OCI-LY1 (cell line): ENCODE data around the gene TMEM11.

Source experiments
- EZH2 ChIP-seq: fragments of 200-600 bp; sonication (generic), shearing (Covaris generic); IDR thresholded peaks from 2 replicates; pipeline ENCODE4 v1.8.0; 2017; ENCODE audit warnings: borderline replicate concordance, mixed run types, mild to moderate bottlenecking, antibody characterized with exemption, low read length, moderate library complexity, mixed read lengths
- TF ChIP-seq, protein P1 (sequence below): fragments of 200-600 bp; sonication (generic), shearing (Covaris generic); IDR thresholded peaks from 2 replicates; pipeline ENCODE4 v1.5.1; 2017; ENCODE audit warnings: mild to moderate bottlenecking, antibody characterized with exemption, low read length, moderate library complexity, mixed read lengths

DNA sequence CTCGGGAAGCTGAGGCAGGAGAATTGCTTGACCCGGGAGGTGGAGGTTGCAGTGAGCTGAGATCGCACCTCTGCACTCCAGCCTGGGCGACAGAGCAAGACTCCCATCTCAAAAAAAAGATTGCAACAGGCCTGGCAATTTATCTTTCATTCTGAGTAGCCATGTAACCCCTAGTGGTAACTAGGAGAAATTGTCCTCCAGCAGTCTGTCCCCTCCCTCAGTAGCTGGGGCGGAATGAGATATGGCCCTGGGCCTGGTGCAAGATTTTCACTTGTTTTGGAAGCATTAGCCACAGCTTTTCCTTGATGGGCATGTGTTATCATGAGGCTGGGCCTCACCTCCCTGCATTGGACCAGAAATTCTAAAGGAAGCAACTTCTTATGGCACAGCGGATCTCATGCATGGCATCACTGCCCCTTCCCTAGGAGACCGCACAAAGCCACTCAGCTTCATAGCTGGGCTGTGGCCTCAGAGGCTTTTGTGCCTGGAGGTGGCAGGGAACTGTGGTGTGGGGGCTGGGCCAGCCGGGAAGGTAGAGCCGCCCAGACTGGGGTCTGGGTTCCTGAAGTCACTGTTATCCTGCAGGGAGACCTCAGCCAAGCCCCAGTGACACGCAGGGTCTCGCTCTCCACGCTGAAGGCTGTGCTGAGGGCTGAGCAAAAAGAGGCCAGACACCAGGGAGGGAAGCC, 25.9 kb upstream of the TMEM11 start:
- TF ChIP-seq, protein P1, sequence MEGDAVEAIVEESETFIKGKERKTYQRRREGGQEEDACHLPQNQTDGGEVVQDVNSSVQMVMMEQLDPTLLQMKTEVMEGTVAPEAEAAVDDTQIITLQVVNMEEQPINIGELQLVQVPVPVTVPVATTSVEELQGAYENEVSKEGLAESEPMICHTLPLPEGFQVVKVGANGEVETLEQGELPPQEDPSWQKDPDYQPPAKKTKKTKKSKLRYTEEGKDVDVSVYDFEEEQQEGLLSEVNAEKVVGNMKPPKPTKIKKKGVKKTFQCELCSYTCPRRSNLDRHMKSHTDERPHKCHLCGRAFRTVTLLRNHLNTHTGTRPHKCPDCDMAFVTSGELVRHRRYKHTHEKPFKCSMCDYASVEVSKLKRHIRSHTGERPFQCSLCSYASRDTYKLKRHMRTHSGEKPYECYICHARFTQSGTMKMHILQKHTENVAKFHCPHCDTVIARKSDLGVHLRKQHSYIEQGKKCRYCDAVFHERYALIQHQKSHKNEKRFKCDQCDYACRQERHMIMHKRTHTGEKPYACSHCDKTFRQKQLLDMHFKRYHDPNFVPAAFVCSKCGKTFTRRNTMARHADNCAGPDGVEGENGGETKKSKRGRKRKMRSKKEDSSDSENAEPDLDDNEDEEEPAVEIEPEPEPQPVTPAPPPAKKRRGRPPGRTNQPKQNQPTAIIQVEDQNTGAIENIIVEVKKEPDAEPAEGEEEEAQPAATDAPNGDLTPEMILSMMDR, result peak; percentile 43; the same call in 1 of the 2 replicates
- TF ChIP-seq EZH2, result no peak
